Measurements from ENCODE around the gene CRIP2.

DNA sequence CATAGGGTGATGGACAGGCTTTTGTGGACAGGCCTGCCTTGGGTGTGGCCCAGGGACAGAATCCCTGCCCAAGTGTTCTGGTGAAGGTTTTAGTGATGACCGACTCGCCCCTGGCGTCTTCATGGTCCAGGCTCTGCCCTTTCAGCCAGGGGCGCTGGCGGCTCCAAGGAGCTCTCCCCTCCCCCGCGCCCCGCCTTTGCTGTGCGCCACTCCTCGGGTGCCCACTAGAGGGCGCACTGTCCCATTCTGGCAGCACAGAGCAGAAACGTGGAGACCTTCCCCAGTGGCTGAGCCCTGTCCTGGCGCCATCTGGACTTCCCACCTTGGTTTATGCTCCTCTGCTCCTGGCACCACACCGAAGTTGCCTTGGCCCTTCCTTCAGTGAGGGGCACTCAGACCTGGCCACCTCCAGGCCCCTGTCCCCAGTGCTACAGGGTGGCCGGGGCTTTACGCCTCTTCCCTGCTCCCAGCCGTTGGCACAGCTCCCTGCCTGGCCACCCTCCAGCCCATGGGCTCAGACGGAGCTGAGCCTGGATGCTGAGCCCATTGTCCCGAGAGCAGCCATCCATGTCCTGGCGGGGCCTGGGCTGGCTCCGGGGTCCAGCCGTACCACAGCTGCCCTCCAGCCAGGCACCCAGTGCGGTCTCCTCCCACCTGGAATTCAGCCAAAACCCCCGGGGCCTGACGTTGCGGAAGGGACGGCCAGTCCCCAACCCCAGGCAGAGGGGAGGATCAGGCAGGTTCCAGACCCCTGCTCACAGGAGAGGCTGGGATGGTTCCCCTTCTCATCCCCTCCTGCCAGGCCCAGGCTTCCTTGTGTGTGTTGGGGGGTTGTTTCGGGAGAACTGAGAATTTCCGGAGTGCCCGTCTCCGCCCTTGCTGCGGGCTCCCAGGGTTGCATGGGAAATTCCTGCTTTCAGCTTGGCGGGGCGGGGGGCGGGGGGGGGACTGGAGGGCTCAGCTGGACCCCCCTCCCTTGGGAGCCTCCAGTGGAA is 6.5 kb downstream of the CRIP2 start:
- TF ChIP-seq, protein P1, sequence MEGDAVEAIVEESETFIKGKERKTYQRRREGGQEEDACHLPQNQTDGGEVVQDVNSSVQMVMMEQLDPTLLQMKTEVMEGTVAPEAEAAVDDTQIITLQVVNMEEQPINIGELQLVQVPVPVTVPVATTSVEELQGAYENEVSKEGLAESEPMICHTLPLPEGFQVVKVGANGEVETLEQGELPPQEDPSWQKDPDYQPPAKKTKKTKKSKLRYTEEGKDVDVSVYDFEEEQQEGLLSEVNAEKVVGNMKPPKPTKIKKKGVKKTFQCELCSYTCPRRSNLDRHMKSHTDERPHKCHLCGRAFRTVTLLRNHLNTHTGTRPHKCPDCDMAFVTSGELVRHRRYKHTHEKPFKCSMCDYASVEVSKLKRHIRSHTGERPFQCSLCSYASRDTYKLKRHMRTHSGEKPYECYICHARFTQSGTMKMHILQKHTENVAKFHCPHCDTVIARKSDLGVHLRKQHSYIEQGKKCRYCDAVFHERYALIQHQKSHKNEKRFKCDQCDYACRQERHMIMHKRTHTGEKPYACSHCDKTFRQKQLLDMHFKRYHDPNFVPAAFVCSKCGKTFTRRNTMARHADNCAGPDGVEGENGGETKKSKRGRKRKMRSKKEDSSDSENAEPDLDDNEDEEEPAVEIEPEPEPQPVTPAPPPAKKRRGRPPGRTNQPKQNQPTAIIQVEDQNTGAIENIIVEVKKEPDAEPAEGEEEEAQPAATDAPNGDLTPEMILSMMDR (conservative IDR thresholded peaks at IDR 0.05; ENCODE audit: low read depth in 2 of 2), result peak; percentile 84 to 96
- no peak for TF ChIP-seq EZH2 (IDR thresholded peaks at IDR 0.05; ENCODE audit: low read depth, unreplicated experiment)
- TF ChIP-seq, protein P2, sequence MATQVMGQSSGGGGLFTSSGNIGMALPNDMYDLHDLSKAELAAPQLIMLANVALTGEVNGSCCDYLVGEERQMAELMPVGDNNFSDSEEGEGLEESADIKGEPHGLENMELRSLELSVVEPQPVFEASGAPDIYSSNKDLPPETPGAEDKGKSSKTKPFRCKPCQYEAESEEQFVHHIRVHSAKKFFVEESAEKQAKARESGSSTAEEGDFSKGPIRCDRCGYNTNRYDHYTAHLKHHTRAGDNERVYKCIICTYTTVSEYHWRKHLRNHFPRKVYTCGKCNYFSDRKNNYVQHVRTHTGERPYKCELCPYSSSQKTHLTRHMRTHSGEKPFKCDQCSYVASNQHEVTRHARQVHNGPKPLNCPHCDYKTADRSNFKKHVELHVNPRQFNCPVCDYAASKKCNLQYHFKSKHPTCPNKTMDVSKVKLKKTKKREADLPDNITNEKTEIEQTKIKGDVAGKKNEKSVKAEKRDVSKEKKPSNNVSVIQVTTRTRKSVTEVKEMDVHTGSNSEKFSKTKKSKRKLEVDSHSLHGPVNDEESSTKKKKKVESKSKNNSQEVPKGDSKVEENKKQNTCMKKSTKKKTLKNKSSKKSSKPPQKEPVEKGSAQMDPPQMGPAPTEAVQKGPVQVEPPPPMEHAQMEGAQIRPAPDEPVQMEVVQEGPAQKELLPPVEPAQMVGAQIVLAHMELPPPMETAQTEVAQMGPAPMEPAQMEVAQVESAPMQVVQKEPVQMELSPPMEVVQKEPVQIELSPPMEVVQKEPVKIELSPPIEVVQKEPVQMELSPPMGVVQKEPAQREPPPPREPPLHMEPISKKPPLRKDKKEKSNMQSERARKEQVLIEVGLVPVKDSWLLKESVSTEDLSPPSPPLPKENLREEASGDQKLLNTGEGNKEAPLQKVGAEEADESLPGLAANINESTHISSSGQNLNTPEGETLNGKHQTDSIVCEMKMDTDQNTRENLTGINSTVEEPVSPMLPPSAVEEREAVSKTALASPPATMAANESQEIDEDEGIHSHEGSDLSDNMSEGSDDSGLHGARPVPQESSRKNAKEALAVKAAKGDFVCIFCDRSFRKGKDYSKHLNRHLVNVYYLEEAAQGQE (IDR thresholded peaks at IDR 0.05; ENCODE audit: unreplicated experiment), result no peak
- peak; percentile 6 for TF ChIP-seq EZH2phosphoT487 (IDR thresholded peaks at IDR 0.05; ENCODE audit: unreplicated experiment)
- peak; percentile 31; the same call in 1 of the 2 replicates for TF ChIP-seq POLR2AphosphoS5 (IDR thresholded peaks at IDR 0.05; ENCODE audit: low read depth)
- TF ChIP-seq CREB1 (CRISPR knock-in tag; IDR thresholded peaks at IDR 0.05; ENCODE audit: low read depth), result peak; percentile 56
- no peak for TF ChIP-seq STAT1 (IDR thresholded peaks at IDR 0.05; ENCODE audit: unreplicated experiment)
- no peak for TF ChIP-seq ZNF331 (CRISPR knock-in tag; IDR thresholded peaks at IDR 0.05; ENCODE audit: low read depth)
- TF ChIP-seq ETS1 (IDR thresholded peaks at IDR 0.05), result no peak
- no peak for TF ChIP-seq ZNF462 (CRISPR knock-in tag; IDR thresholded peaks at IDR 0.05)
- no peak for TF ChIP-seq NANOG (IDR thresholded peaks at IDR 0.05; ENCODE audit: borderline replicate concordance)
- no peak for TF ChIP-seq JUNB (IDR thresholded peaks at IDR 0.05; ENCODE audit: unreplicated experiment)
- TF ChIP-seq ZNF114 (CRISPR knock-in tag; IDR thresholded peaks at IDR 0.05), result no peak

Data from GM23338 (cell line).